HEK293 (cell line): ENCODE results near the gene CADPS2.

ENCODE experiments used
- CTCF ChIA-PET: fragments of 350-600 bp; formaldehyde crosslinking; extraction: SDS; loops from one replicate; lab custom pipeline; 2021; ENCODE audit warnings: antibody characterized with exemption; lab: Yijun Ruan, JAX
- POLR2A ChIA-PET: fragments of 300-600 bp; formaldehyde crosslinking; extraction: SDS; loops from one replicate; lab custom pipeline; 2020; ENCODE audit warnings: antibody characterized with exemption, inconsistent platforms; lab: Yijun Ruan, JAX
- H3K27ac ChIP-seq: fragments of 200-500 bp; sonication (Bioruptor generic); 2 replicates; pipeline ENCODE4 v1.5.1; 2014; ENCODE audit warnings: low read depth, low read length, control low read depth, inconsistent platforms; ENCODE audit errors: extremely low read depth
- H3K36me3 ChIP-seq, 2 experiments: fragments of 200-500 bp in 1 of 2; sonication (Bioruptor generic) in 1 of 2; 1 replicate in 1 of 2; 2 replicates in 1 of 2; pipeline ENCODE4 v1.5.1; 2014 to 2017; ENCODE audit warnings: inconsistent platforms in 2 of 2, low read length in 2 of 2; ENCODE audit not compliant: control insufficient read depth in 2 of 2, insufficient read depth in 1 of 2
- H3K4me1 ChIP-seq: fragments of 200-500 bp; sonication (Bioruptor generic); 2 replicates; pipeline ENCODE4 v1.5.1; 2014; ENCODE audit warnings: mild to moderate bottlenecking, low read length, inconsistent platforms; ENCODE audit not compliant: control insufficient read depth, insufficient read depth
- H3K4me3 ChIP-seq: 2 replicates; pipeline ENCODE4 v1.5.1; 2011; ENCODE audit warnings: low read depth, mild to moderate bottlenecking, control low read depth, low read length, moderate library complexity
- H3K9me3 ChIP-seq: fragments of 200-500 bp; sonication (Bioruptor generic); 2 replicates; pipeline ENCODE4 v1.5.1; 2014; ENCODE audit warnings: low read depth, low read length, inconsistent platforms; ENCODE audit not compliant: control insufficient read depth, insufficient read depth
- FEZF1 ChIP-seq: fragments of 450-650 bp; formaldehyde crosslinking; IDR thresholded peaks from 2 replicates; pipeline ENCODE4 v1.5.1; 2016; ENCODE audit warnings: missing biosample characterization, missing genetic modification characterization
- PATZ1 ChIP-seq: fragments of 450-650 bp; formaldehyde crosslinking; IDR thresholded peaks from 2 replicates; pipeline ENCODE4 v1.5.1; 2016; ENCODE audit warnings: missing biosample characterization, missing genetic modification characterization
- PRDM1 ChIP-seq: fragments of 450-650 bp; formaldehyde crosslinking; IDR thresholded peaks from 2 replicates; pipeline ENCODE4; 2016; ENCODE audit warnings: missing biosample characterization, missing genetic modification characterization
- REPIN1 ChIP-seq: fragments of 450-650 bp; formaldehyde crosslinking; IDR thresholded peaks from 2 replicates; pipeline ENCODE4 v1.5.1; 2017; ENCODE audit warnings: missing biosample characterization, missing genetic modification characterization, low read depth
- SCRT1 ChIP-seq: fragments of 450-650 bp; formaldehyde crosslinking; IDR thresholded peaks from 2 replicates; pipeline ENCODE4 v1.5.1; 2016; ENCODE audit warnings: missing biosample characterization, missing genetic modification characterization, borderline replicate concordance
- ZBTB48 ChIP-seq: fragments of 450-650 bp; formaldehyde crosslinking; IDR thresholded peaks from 2 replicates; pipeline ENCODE4 v1.5.1; 2016; ENCODE audit warnings: missing biosample characterization, missing genetic modification characterization
- ZNF114 ChIP-seq: fragments of 450-650 bp; formaldehyde crosslinking; IDR thresholded peaks from 2 replicates; pipeline ENCODE4 v1.5.0; 2017; ENCODE audit warnings: missing biosample characterization, missing genetic modification characterization
- ZNF148 ChIP-seq: fragments of 450-650 bp; formaldehyde crosslinking; IDR thresholded peaks from 2 replicates; pipeline ENCODE4 v1.5.0; 2017; ENCODE audit warnings: missing biosample characterization, missing genetic modification characterization, borderline replicate concordance
- ZNF274 ChIP-seq, 2 experiments: fragments of 200-500 bp in 1 of 2; fragments of 450-650 bp in 1 of 2; sonication (Bioruptor generic) in 1 of 2; formaldehyde crosslinking in 1 of 2; IDR thresholded peaks; 2 replicates each; pipeline versions ENCODE4 v1.5.1 to v1.6.1; 2014 to 2016; ENCODE audit warnings: borderline replicate concordance in 1 of 2, inconsistent platforms in 1 of 2, low read length in 1 of 2, missing biosample characterization in 1 of 2, missing genetic modification characterization in 1 of 2
- ZNF280D ChIP-seq: fragments of 450-650 bp; formaldehyde crosslinking; IDR thresholded peaks from 2 replicates; pipeline ENCODE4 v1.5.1; 2016; ENCODE audit warnings: missing biosample characterization, missing genetic modification characterization
- ZNF354C ChIP-seq: fragments of 450-650 bp; formaldehyde crosslinking; IDR thresholded peaks from 2 replicates; pipeline ENCODE4 v1.5.1; 2016; ENCODE audit warnings: missing biosample characterization, missing genetic modification characterization, low read depth, borderline replicate concordance
- ZNF416 ChIP-seq: fragments of 450-650 bp; formaldehyde crosslinking; IDR thresholded peaks from 2 replicates; pipeline ENCODE4 v1.5.1; 2016; ENCODE audit warnings: missing biosample characterization, missing genetic modification characterization
- ZNF510 ChIP-seq: fragments of 450-650 bp; formaldehyde crosslinking; IDR thresholded peaks from 2 replicates; pipeline ENCODE4 v1.5.1; 2018; ENCODE audit warnings: mild to moderate bottlenecking, missing genetic modification characterization, missing biosample characterization; ENCODE audit not compliant: insufficient replicate concordance
- ZNF521 ChIP-seq: fragments of 450-650 bp; formaldehyde crosslinking; IDR thresholded peaks from 2 replicates; pipeline ENCODE4 v1.5.1; 2017; ENCODE audit warnings: missing biosample characterization, mild to moderate bottlenecking, missing genetic modification characterization
- ZNF544 ChIP-seq: fragments of 450-650 bp; formaldehyde crosslinking; IDR thresholded peaks from 2 replicates; pipeline ENCODE4 v1.5.0; 2017; ENCODE audit warnings: missing biosample characterization, missing genetic modification characterization
- ZNF555 ChIP-seq: fragments of 450-650 bp; formaldehyde crosslinking; conservative IDR thresholded peaks from 2 replicates; pipeline ENCODE4 v1.5.1; 2017; ENCODE audit warnings: missing biosample characterization, mild to moderate bottlenecking, missing genetic modification characterization, inconsistent platforms
- ZNF654 ChIP-seq: fragments of 450-650 bp; formaldehyde crosslinking; IDR thresholded peaks from 2 replicates; pipeline ENCODE4 v1.5.1; 2016; ENCODE audit warnings: low read depth, missing biosample characterization, missing genetic modification characterization
- ZSCAN23 ChIP-seq: fragments of 450-650 bp; formaldehyde crosslinking; IDR thresholded peaks from 2 replicates; pipeline ENCODE4 v1.5.1; 2016; ENCODE audit warnings: missing biosample characterization, missing genetic modification characterization

Gene CADPS2

GRCh38 chr7:122572706-122573105 lies 313.6 kb downstream of the CADPS2 start:
- POLR2A ChIA-PET = no interaction called here

GRCh38 chr7:122561326-122561725 lies 324.9 kb downstream of the CADPS2 start:
- CTCF ChIA-PET = interaction anchor here (0.5 to 0.7 kb wide), 3 partner anchors 87 to 271 kb away, joined by 3 read pairs; no protein-coding TSS in a partner anchor

More at GRCh38 chr7:122572706-122573105, 313.6 kb downstream of the CADPS2 start:
- Histone ChIP-seq H3K9me3 (no peaks in the 10 kb centered on the region), H3K36me3 (no peaks in the 10 kb centered on the region; a peak in 1 of 3 replicates), H3K4me3 (no peak overlapping the region), H3K27ac (no peak overlapping the region), H3K4me1 (no peaks in the 10 kb centered on the region)
- TF ChIP-seq ZBTB48 (tag by site-specific recombination) (no peak), ZNF148 (no peak), ZSCAN23 (tag by site-specific recombination) (no peak), ZNF654 (tag by site-specific recombination) (no peak), ZNF416 (tag by site-specific recombination) (no peak), SCRT1 (tag by site-specific recombination) (no peak), REPIN1 (tag by site-specific recombination) (no peak), ZNF354C (no peak), ZNF280D (tag by site-specific recombination) (no peak), PRDM1 (tag by site-specific recombination) (no peak), PATZ1 (tag by site-specific recombination) (no peak), ZNF510 (tag by site-specific recombination) (no peak), ZNF555 (tag by site-specific recombination) (no peak), ZNF274 (IDR thresholded peaks at IDR 0.05; ENCODE audit: low read length) (no peak), ZNF274 (tag by site-specific recombination; IDR thresholded peaks at IDR 0.05; ENCODE audit: borderline replicate concordance) (no peak), ZNF521 (tag by site-specific recombination) (no peak), ZNF544 (tag by site-specific recombination) (no peak), FEZF1 (tag by site-specific recombination) (no peak)
- CTCF ChIA-PET = no interaction called here

More at GRCh38 chr7:122561326-122561725, 324.9 kb downstream of the CADPS2 start:
- no peak for TF ChIP-seq ZNF416 (tag by site-specific recombination)
- TF ChIP-seq ZNF114 (tag by site-specific recombination) = no peak
- Histone ChIP-seq H3K4me1 (no peaks in the 10 kb centered on the region), H3K4me3 (no peak overlapping the region), H3K27ac (no peak overlapping the region), H3K9me3 (no peaks in the 10 kb centered on the region), H3K36me3 (no peaks in the 10 kb centered on the region)
- POLR2A ChIA-PET = no interaction called here
